SK-MEL-5 (cell line): ENCODE measurements around the gene SPTSSB. TPM values are rescaled to one million over a fixed set of nuclear protein-coding genes. Genes with fewer than 3 reads are reported as not detected.

Experiments
- DNase-seq: peaks from one replicate; pipeline ENCODE4 v3.0.0-alpha.2; 2016; ENCODE audit warnings: low read depth, low spot score
- in situ Hi-C: cut with HindIII; loops from 2 replicates; pipeline ENCODE4 v1.10.0; 2016; ENCODE audit warnings: low sequenced_read_pairs, high pct_unique_total_duplicates, low pct_unique_long_range_greater_than_20kb
- polyA plus RNA-seq, 2 experiments: library from polyadenylated mRNA; depleted of rRNA; stranded (reverse); fragments of >200 nt; gene quantifications; 2 replicates each; pipeline ENCODE4 v1.2.3, GENCODE V29; 2015
- total RNA-seq: library from RNA; depleted of rRNA; stranded (reverse); fragments of >200 nt; shearing (Covaris generic); gene quantifications from 2 replicates; pipeline ENCODE4 v1.2.3, GENCODE V29; 2014; rRNA removed

SPTSSB gene, protein sequence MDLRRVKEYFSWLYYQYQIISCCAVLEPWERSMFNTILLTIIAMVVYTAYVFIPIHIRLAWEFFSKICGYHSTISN
- total RNA-seq = not detected in 2 replicates
- polyA plus RNA-seq (2015; cell fraction: cytosol; rRNA removed) = not detected in 2 replicates
- not detected in 2 replicates for polyA plus RNA-seq (2015; cell fraction: nucleus; rRNA removed)

DNA sequence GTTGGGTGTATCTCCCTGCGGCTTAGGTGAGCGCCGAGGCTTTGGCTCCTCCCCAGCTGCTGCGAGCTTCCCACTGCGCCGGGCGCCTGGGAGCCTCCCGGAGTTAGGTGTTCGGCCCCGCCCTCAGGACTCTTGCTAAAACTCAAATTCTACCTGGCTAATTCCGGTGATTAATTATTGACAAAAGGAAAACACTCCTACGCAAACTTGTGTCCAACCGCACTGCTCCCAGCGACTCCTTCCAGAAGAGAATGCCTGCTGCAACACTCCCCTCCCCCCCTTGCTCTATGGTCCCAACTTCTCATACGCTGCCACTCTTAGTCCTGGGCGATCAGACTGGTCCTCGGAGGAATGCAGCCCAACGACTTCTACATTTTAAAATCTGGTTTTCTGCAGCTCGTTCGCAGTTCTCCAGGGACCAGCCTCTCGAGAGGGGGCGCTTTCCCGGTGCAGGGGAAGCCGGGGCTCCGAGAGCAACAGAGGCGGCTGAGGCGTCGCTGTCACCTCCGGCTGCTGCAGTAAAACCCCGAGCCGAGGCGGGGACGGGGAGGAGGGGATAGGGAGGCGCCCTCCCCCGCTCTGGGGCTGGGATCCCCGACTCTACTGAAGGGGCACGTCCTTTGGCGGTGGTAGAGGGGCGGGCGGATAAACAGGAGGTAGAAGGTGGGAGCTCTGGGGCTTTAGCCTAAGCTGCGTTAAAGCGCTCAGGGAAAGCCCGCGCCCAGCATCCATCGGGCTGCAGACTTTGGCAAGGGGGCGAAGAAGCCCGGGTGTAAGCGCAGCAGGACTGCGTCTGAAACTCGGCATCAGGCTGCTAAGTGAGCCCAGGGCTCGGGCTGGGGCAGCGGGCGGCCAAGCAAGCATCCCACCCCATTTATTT, at the start of gene SPTSSB:
Gene SPTSSB (minus strand): TSS at position 77 of the 880 bp plus-strand sequence. CDS start 25,194 bp downstream, outside the sequence.
- DNase-seq = no peak
- in situ Hi-C loops = no loop called here

DNA sequence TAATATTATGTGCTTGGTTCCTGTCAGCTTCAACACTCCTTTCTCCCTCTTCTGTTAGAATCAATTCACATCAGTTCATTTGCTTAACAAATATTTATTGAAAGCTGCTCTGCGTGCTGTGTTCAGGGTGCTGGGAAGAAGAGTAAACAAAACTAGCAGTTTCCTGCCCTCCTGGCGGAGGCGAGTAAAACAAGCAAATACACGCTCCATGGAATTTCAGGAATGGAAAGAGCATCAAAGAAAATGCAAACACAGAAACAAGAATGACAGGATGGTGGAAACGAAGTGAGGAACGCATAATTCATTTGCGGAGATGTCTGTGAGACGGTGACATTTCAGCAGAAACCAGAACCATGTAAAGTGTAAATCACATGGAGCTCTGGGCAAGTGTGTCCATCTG, 49.4 kb upstream of the SPTSSB start:
- in situ Hi-C loops = no loop called here
- DNase-seq = no peak

DNA sequence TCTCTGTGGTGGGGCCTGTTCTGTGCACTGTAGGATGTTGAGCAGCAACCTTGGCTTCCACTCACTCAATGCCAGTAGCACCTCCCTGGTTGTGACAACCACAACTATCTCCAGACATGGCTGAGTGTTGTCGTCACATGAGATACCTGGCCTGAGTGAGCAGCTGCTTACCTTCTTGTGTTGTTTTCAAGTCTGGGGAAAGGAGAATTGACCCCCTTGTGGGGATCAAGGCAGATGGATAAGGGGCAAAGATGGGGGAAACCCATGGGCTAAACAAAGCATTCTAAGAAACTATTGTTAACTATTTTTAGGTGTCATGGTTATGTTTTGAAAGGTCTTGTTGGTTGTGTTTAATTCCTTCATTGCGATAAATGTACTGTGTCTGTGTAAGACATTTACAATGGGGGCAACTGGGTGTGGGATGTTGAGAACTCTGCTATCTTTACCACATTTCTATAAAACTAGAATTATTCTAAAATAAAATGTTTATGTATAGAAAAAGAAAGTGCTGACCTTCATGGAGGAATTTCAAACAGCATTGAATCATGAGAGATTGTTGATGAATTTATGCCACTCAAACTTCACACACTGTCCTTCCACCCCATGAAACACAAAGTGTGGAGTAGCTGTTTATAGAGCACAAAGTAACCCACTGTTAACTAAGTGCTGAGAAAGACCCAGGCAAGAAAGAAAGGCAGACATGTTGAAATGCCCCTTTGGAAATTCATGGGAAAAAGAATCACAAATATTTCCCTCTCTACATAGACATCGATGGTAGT, 48.4 kb upstream of the SPTSSB start:
- no peak for DNase-seq
- in situ Hi-C loops = no loop called here

DNA sequence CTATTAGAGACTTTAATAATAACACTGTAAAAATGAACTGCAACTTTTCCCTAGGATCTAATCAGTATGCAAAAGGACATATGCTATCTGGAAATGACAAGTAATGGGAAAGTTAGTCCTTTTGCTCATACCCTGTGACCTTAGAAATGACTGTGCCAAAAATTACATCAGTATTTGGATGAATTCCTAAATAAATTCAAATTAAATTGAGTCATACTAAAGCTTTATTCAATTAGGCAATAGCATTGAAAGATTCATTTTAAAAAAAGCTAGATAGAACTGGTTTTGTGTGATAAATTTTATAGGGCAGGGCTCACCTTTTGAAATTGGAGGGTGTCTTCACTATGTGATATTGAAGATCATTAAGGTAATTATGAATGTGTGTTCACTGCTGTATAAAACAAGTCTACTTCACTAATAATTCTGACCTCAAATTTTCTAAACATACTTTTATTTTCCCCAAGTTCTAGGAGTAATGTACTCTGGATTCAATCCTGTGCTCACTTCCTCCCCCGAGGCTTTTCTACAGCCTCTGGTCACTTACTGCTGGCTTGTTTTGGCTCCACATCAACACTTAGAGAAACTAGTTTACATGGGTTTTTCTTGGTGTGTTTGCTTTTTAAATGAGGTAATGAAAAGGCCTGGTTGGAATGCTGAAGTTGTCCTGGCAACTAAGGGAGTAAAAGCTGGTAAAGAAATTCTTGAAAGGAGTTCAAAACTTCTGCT, 44.4 kb upstream of the SPTSSB start:
- in situ Hi-C loops = no loop called here
- no peak for DNase-seq

DNA sequence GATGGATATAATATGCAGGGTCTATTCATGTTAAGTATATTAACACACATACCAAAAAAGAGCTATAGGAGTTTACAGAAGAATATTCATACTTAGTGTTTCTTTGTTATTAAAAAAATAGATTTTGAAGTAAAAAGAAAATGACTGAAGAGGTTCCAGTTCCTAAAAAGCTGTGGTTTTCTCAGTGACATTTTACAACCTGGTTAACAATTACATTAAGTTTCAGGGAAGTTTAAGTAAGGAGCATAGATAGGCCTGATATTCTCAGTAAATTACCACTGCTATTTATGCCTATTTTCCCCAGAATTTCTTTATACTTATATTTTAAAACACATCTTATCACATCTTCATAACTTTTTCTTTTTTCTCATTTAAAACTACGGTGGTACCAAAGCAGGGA, 43.6 kb upstream of the SPTSSB start:
- no peak for DNase-seq
- in situ Hi-C loops = no loop called here

DNA sequence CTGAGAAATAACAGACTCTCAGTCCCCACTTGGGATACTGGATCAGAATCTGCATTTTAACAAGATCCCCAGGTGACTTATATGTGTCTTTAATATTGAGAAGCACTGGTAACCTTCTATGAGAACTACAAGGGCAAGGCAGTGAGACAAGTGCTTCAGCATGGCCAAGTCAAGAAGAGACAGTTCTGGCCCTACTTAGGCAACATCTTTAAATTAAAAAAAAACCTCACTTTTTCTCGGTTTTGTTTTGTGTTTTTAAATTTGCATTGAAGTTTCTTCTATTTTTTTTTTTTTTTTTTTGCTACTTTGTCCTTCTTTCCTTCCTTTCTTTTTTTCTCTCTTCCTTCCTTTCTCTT, 42.5 kb upstream of the SPTSSB start:
- no peak for DNase-seq
- in situ Hi-C loops = no loop called here

DNA sequence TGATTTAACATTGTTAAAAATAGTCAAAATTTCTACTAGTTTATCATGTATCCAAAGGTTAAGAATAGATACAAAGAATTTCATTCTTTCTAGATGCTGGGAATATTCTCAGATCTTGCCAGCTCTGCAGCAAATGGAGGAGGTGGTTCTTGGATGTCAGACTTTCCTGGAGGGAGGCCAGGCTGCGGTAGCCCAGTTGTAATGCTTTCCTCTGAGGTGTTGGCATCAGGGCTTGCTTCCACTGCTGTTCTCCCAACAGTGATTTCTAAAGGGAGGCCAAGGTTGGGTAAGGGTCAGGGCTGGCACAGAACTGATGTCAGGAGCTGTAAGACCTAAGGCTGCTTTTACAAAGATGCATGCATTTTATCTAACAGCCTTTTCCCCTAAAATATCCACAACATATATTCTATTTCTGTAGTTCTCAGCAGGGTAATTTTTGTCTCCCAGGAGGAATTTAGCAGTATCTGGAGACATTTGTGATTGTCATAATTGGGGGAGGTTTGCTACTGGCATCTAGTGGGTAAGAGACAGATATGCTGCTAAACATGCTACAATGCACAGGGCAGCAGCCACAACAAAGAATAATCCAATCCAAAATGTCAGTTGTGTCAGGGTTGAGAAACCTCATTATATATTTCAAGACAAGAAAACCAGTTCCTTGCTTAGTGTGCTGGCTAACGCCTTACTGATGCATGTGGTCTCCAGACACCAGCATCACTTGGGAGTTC, 42.0 kb upstream of the SPTSSB start:
- in situ Hi-C loops = no loop called here
- no peak for DNase-seq

DNA sequence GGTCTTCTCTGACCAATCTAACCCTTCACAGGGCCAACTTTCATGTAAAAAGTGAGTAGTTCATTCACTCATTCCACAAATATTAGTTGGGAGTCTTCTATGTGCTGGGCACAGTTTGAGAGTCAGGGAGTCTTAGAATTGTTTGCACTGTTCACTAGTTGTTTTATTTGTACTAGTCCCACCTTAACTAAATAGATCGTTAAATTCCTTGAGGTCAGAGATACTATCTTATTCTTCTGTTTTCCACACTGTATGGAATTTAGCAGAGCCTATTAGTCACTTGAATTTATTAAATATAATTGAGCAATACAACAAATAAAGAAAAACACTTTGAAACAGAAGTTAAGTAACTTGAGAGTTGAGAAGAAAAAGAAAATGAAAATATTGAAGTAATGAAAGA, 40.8 kb upstream of the SPTSSB start:
- DNase-seq = no peak
- in situ Hi-C loops = no loop called here

DNA sequence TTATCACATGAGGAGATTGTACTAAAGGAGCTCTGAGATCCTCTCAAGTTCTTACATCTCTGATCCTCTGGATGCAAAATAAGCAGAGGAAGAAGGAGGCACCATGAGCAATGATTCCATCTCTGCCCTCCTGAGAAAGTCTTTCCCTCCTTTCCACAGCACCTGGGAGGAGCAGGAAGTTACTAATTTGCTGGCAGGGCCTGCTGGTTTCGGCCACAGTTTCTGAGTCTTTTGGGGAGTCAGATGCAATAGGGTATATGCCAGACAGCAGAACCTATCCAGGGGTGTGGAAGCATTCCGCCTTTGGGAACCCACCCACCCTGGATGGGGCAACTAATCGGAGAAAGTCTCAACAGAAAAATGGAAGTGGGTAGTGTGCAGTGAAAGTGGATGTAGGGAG, 38.5 kb upstream of the SPTSSB start:
- DNase-seq = no peak
- in situ Hi-C loops = no loop called here

DNA sequence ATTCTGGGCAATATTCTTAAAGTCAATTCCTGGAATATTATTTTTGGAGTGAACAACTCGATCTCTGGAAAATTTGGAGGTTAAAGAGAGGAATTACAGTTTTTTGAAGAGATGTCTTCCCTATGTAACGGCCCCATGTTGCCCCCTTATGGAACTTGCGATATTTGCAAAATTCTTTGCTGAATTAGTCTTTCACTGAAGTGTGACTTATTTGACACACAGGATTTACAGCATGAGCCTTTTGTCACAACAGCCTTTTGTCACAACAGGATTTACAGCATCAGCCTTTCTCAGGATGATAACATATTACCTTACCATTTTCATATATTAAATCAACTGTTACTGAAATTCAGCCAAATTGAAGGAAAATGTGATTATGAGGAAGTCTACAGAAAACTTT, 37.8 kb upstream of the SPTSSB start:
- DNase-seq = peak; percentile 74
- in situ Hi-C loops = no loop called here

DNA sequence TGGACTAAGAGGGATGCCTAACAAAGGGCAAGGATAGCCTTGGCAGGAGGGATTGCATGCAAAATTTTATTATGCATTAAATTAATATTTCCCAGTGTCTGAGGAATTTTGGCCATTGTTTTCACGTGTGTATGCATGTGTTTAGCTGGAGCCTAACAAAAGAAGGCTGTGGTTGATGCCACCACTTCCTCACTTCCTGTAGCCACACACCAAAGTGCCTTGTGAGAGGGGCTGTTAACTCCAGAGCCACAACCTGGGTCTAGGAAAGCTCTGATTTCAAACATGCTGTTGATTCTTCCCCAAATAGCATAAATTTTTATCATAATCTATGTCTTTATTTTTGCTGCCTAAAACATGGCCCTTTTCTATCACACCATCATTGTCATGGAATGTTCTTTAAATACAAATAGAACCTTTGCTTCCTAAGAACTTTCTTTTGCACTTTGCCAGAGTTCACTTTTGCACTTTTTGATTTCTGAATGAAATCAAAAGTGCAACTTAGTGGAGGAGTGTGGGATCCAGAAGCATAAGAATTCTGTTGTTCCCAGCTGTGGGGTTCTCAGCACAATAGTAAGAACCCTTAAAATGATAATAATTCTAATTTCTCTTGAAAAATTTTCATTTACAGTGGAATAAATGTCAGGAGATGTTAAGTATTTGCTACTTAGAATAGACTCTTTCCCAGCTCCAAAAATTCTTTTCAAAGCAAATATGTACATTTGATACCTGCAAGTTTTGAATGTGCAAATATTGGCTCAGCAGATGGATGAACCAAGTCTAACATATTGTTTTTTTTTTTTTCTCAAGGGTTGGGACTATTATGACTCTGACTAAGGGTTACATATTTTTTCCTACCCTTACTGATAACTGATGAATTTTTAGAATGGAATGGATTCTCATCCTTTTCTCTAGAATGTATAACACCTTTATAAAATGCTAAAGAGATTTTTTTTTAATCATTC, 35.6 kb upstream of the SPTSSB start:
- DNase-seq = no peak
- in situ Hi-C loops = no loop called here

DNA sequence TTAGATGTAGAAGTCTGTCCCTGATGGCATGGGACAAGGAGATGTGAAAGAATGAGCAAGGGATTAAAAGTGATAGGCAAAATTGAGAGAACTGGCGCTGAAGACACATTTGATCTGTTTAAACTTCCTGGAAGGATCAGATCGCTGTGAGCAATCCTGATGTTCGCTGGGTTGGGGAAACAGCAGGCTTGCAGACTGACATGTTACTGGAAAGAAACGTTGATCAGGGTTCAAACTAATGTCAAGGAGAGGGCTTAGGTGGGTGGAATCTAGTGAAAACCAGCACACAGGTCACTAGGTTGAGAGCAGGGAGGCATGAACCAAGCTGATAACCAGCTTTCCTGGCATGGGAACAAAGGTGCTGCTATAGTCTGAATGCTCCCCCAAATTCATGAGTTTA, 34.5 kb upstream of the SPTSSB start:
- in situ Hi-C loops = no loop called here
- no peak for DNase-seq

DNA sequence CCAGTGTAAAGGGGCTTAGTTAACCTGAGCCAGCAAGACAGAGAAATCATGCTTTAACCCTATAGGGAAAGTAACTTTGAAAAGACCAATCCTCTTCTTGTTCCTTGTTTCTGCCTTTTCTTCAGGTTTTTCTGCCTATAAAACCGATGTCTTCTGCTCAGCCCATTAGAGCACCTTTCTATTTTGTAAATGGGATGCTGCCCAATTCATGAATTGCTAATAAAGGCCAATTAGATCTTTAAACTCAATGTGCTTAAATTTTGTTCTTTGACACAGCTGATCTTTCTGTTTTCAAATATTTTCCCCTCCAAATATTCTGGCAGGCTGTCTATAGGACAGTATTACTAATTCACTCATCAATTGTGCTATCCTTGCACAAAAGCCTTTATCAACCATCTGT, 33.8 kb upstream of the SPTSSB start:
- DNase-seq = no peak
- in situ Hi-C loops = no loop called here

DNA sequence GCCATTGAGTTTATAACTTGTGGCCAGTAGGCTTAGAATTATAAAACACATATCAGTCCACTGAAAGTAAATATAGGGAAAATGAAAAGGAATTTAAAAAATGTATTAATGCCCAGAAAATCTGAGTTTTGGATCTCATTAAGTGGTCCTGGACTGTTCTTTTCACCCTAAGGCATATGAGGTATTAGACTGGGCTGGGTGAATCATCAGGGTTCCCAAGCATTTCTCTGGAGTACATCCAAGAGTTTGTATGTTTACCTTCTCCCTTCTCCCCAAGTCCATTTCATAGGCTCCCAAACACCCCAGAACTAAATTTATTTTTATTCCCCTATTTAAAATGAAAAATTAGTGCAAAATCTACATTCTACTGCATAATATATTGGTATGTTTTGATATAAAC, 31.9 kb upstream of the SPTSSB start:
- no peak for DNase-seq
- in situ Hi-C loops = no loop called here

DNA sequence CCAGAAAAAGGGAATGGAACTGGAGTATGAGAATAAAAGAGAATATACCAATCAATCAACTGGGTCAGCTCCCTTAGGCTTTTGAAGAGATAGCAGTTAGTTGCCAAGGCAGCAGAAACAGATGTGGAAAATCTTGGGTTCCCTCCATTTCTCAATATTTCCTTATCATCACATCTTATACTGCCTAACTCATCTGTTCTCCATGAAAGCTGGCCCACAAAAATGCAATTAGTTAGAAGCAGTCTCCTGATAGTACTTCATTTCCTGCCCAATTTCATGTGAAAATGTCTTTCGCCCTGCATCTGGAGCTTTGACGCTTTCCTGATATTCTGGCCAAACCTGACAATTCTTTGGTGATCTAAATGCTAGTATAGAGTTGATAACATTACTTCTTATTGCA, 30.1 kb upstream of the SPTSSB start:
- in situ Hi-C loops = no loop called here
- DNase-seq = no peak

DNA sequence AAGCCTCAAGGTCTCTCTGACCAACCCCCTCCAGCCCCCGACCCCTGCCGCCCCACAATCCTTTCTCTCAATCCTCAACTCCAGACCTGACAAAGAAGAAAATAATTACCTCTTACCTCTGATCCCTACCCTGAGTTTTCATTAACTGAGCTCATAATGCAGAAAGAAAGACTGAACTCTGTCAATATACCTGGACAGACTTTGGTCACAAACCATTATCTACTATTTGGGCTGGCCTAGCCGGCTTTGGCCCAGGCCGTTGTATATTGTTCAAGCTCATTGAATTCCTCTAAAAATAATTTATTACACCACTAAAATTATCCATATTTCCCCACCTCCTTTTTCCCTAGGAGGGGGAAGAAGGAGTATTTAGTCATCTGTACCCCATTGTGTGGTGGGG, 29.3 kb upstream of the SPTSSB start:
- in situ Hi-C loops = no loop called here
- no peak for DNase-seq
